Urinary bladder (tissue), 4 donors: ENCODE measurements around the gene THSD7B. TPM values are rescaled to one million over a fixed set of nuclear protein-coding genes. Genes with fewer than 3 reads are reported as not detected.
"Not testable (repeated sequence)": the region's sequence is repeated elsewhere in the genome, so short reads cannot be mapped to it uniquely, and the experiment has no call there.

Experiments
- DNase-seq: peaks from one replicate; pipeline ENCODE4 v3.0.0-alpha.2; 2015; ENCODE audit errors: extremely low spot score
- H3K27ac ChIP-seq: one replicate; pipeline ENCODE4 v1.5.1; 2013; ENCODE audit warnings: low read depth, mild to moderate bottlenecking, moderate library complexity
- H3K36me3 ChIP-seq: one replicate; pipeline ENCODE4 v1.6.1; 2013; ENCODE audit warnings: mild to moderate bottlenecking, moderate library complexity; ENCODE audit not compliant: insufficient read depth
- H3K4me1 ChIP-seq: one replicate; pipeline ENCODE4 v1.6.1; 2013; ENCODE audit warnings: mild to moderate bottlenecking, moderate library complexity; ENCODE audit not compliant: insufficient read depth
- H3K4me3 ChIP-seq: one replicate; pipeline ENCODE4 v1.5.1; 2013; ENCODE audit warnings: low read depth, low read length
- WGBS: extraction: QIAGEN DNeasy Blood & Tissue Kit; methylation state at CpG from one replicate; pipeline ENCODE4 v1.1.7; 2013; 5-methylcytosine and 5-hydroxymethylcytosine counted together
- polyA plus RNA-seq: library from polyadenylated mRNA; stranded (reverse); fragments of 200-250 nt; gene quantifications from one replicate; pipeline ENCODE4 v1.2.3, GENCODE V29; 2013
- total RNA-seq: library from RNA; depleted of rRNA; stranded (reverse); fragments of >200 nt; gene quantifications from one replicate; pipeline ENCODE4 v1.2.3, GENCODE V29; 2014
- donor health status: healthy with polysubstance abuse.
- donor health status: healthy.

The THSD7B gene
- total and polyA plus RNA-seq, 2 donors = 0.11 to 4.0 TPM

DNA sequence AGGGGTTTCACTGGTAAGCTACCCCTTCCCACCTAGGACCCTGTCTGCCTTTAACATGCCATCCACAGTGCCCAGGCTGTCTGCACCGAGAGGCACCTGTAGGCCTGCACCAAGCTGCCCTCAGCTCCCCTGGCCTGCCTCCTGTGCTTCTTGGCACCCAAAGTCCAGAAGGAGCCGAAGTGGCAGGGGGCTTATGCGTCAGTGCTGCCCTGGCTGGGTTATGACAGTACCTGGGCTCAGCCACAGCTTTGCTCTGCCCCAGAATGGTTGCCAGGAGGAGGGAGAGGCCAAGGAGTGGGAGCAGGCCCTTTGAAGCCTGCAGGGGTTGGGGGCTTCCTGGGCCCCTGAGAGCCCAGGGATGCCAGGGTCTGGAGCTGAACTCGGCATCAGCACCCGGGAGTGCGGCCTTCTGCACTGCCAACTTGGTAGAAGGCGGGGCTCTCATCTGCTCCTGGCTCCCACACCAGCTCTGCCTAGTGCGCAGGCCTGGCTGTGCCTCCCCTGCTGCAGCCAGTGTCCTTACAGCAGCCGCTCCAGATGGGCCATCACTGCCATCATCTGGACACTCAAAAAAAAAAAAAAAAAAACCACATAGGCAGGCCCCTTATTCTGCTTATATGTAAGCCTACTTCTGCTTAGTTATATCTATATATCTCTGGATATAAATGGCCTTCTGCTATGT is 155.4 kb downstream of the THSD7B start:
- WGBS = 77% methylated on average over 9 of the region's 9 CpGs
- DNase-seq = no peak
- H3K4me3 ChIP-seq = no peak overlapping the region
- H3K4me1 ChIP-seq = no peaks in the 10 kb centered on the region
- no peaks in the 10 kb centered on the region for H3K36me3 ChIP-seq
- H3K27ac ChIP-seq = no peak overlapping the region

GRCh38 chr2:136927156-136927555 is 161.8 kb downstream of the THSD7B start:
- Histone ChIP-seq H3K27ac (no peak overlapping the region), H3K4me3 (no peak overlapping the region), H3K4me1 (no peaks in the 10 kb centered on the region), H3K36me3 (no peaks in the 10 kb centered on the region)
- DNase-seq = no peak
- WGBS = 47% methylated on average over 3 of the region's 3 CpGs

- Histone ChIP-seq H3K4me1 (no peaks in the 10 kb centered on the region), H3K36me3 (no peaks in the 10 kb centered on the region), H3K27ac (no peak overlapping the region), H3K4me3 (no peak overlapping the region)
- DNase-seq = no peak
- 48% methylated on average over 2 of the region's 2 CpGs for WGBS
These were observed 164.2 kb downstream of the THSD7B start for GRCh38 chr2:136929531-136929930.

DNA sequence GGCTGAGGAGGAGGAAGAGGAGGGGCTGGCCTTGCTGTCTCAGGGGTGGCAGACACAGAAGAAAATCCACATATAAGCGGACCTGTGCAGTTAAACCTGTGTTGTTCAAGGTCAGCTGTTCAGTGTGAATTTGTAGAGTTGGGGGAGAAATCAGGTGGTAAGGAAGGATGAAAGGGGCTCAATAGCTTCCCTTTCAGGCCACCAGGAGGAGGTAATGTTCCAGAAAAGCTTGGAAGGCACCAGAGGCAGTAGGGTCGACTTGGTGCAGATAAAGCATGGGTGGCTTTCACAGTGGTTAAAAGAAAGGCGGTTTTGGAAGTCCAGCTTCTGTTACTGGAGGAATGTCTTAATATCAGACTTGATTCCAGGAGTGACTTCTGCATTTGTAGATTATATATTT is 167.4 kb downstream of the THSD7B start:
- Histone ChIP-seq H3K4me3 (no peak overlapping the region), H3K4me1 (no peaks in the 10 kb centered on the region), H3K27ac (no peak overlapping the region), H3K36me3 (no peaks in the 10 kb centered on the region)
- 46% methylated on average over 3 of the region's 3 CpGs for WGBS
- DNase-seq = no peak

- WGBS = 87% methylated on average over 1 of the region's 1 CpG
- no peaks in the 10 kb centered on the region for H3K4me1 ChIP-seq
- DNase-seq = no peak
- no peaks in the 10 kb centered on the region for H3K36me3 ChIP-seq
- no peak overlapping the region for H3K27ac ChIP-seq
- H3K4me3 ChIP-seq = no peak overlapping the region
These were observed 169.8 kb downstream of the THSD7B start for GRCh38 chr2:136935119-136935518.

GRCh38 chr2:136956050-136956449 is 190.7 kb downstream of the THSD7B start:
- Histone ChIP-seq H3K27ac (no peak overlapping the region), H3K4me3 (no peak overlapping the region), H3K36me3 (no peaks in the 10 kb centered on the region), H3K4me1 (no peaks in the 10 kb centered on the region)
- DNase-seq = no peak
- WGBS = 71% methylated on average over 1 of the region's 1 CpG

DNA sequence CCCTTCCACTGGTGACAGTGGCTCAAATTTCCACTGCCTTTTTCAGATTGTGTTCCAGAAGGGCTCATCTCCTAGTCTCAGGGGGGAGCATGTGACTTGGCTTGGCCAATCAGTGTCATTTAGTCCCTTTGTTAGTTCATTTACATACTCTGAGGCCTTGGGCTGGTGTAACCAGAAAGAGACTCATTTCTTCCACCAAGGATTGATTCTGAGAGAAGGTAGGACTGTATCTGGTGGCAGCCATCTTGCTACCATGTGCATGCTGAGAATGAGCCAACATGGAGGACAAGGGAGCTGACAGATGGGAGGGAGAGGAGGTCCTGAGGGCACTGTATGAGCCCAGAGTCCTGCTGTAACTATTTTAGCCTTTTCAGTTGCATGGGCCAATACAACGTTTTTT is 191.7 kb downstream of the THSD7B start:
- H3K27ac ChIP-seq = no peak overlapping the region
- no peak overlapping the region for H3K4me3 ChIP-seq
- 72% methylated on average over 1 of the region's 1 CpG for WGBS
- no peaks in the 10 kb centered on the region for H3K4me1 ChIP-seq
- DNase-seq = no peak
- H3K36me3 ChIP-seq = no peaks in the 10 kb centered on the region

DNA sequence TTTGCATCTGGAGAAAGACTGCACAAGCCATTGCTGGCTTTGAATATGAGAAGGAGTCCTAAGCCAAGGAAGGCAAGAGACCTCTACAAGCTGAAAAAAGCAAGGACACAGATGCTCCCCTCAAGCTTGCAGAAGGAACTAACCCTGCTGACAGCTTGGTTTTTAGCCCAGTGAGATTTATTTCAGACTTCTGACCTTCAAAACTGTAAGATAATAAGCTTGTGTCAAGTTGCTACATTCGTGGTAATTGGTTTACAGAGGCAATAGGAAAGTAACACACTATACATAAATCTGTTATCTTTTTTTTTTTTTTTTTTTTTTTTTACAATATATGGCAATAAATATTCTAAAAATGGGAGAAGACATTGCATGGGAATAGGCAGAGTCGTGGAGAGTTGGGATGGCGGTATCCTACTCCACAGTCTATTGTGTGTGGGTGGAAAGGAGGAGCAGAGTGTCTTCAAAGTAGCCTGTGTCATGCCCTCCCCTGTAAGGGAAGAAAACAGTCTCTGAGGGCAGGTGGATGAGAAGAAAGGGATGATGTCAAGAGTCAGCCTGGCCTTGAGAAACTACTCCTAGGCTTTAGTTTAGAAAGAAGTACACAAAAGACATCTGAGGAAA is 196.9 kb downstream of the THSD7B start:
- no peak overlapping the region for H3K4me3 ChIP-seq
- no peaks in the 10 kb centered on the region for H3K4me1 ChIP-seq
- no peak overlapping the region for H3K27ac ChIP-seq
- 61% methylated on average over 3 of the region's 3 CpGs for WGBS
- no peak for DNase-seq
- no peaks in the 10 kb centered on the region for H3K36me3 ChIP-seq

GRCh38 chr2:136966485-136966884 is 201.1 kb downstream of the THSD7B start:
- WGBS = 17% methylated on average over 5 of the region's 5 CpGs
- no peak overlapping the region for H3K27ac ChIP-seq
- H3K4me3 ChIP-seq = no peak overlapping the region
- H3K4me1 ChIP-seq = no peaks in the 10 kb centered on the region
- no peak for DNase-seq
- H3K36me3 ChIP-seq = no peaks in the 10 kb centered on the region

DNA sequence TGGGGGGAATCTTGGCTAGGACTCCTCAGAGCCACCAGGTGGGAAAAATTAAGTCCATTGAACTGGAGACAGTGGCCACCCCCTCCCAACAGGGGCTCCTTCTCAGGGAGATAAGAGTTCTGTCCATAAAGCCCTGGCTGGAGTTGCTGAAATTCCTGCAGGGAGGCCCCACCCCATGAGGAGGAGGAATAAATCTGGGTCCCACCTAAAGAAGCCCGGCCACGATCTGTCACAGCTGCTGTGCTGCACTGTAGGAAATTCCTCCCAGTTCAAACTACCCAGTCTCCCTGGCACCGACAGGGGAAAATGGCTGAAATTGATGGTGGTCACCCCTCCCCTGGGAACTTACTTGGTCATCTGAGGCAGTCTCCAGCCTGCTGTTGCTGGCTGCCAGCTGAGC is 215.0 kb downstream of the THSD7B start:
- no peaks in the 10 kb centered on the region for H3K4me1 ChIP-seq
- 63% methylated on average over 3 of the region's 3 CpGs for WGBS

DNA sequence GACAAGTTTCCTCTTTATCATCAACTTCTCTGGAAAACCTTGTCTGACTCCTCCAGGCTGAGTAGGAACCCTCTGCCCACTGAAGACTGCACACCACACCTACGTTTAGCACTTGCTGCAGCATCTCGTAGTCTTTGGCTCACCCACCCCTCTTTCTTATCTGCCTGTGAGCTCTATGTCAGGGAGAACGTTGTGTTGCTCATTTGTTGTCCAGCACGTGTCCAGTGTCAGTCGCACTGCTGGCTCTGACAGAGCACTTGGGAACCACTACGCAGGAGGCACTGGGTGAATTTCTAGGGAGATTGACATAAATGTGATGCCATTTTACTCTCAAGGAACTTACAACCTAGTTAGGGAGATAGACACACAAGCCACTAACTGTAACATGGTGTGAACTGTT is 216.3 kb downstream of the THSD7B start:
- not testable (repeated sequence) for DNase-seq, H3K36me3 ChIP-seq, H3K4me1 ChIP-seq, H3K27ac ChIP-seq, H3K4me3 ChIP-seq
- WGBS = 81% methylated on average over 6 of the region's 6 CpGs

More for the DNA sequence above, 215.0 kb downstream of the THSD7B start:
- H3K4me3 ChIP-seq = no peak overlapping the region
- DNase-seq = no peak
- H3K27ac ChIP-seq = no peak overlapping the region
- no peaks in the 10 kb centered on the region for H3K36me3 ChIP-seq

GRCh38 chr2:136985044-136985443 is 219.7 kb downstream of the THSD7B start:
- Histone ChIP-seq H3K36me3 (no peaks in the 10 kb centered on the region), H3K27ac (no peak overlapping the region), H3K4me3 (no peak overlapping the region), H3K4me1 (no peaks in the 10 kb centered on the region)
- 61% methylated on average over 4 of the region's 4 CpGs for WGBS
- no peak for DNase-seq

DNA sequence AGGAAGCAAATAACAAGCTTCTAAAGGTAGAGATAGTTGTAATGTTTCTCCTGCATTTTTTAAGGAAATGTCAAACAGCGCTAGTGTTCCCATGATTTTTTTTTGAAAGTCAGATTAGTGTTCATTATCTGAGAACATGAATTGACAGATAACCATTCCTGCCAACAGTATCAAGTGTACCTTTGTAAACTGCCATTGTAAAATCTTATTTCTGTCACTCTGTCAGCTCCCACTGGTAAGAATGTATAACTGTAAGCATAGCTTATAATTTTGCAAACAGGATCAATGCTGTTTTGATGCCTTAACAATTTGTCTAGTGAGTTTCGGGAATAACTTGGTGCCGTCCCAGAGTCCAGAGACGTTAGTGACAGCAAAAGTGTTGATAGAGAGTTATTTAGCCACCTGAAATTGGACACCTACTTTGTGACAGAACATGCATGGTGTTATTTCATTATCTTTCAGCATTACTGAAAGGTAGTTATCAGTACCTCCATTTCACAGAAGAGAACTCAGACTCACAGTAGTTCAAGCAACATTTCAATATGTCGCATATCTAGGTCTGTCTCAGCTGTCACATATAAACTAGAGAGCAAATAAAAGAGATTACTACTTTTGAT is 221.4 kb downstream of the THSD7B start:
- Histone ChIP-seq H3K27ac (no peak overlapping the region), H3K4me1 (no peaks in the 10 kb centered on the region), H3K36me3 (no peaks in the 10 kb centered on the region), H3K4me3 (no peak overlapping the region)
- 74% methylated on average over 5 of the region's 5 CpGs for WGBS
- no peak for DNase-seq

DNA sequence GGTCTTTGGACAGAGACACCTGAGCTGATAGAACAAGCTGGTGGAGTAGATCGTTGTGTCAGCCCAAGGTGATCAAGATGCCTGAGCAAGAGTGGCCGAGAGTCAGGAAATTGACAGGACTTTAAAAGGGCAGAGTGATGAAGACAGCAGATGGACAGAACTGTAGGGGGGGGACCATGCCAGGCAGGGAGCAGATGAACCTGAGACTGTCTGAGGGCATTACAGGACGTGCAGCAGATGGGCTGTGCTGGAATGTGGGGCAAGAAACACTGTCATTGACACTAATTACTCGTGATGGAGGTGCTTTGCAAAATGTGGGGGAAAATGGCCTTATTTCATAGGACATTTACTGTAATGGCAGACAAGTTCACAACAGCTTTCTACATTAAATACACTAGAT is 225.0 kb downstream of the THSD7B start:
- no peaks in the 10 kb centered on the region for H3K4me1 ChIP-seq
- H3K36me3 ChIP-seq = no peaks in the 10 kb centered on the region
- no peak overlapping the region for H3K27ac ChIP-seq
- no peak for DNase-seq
- H3K4me3 ChIP-seq = no peak overlapping the region
- 67% methylated on average over 4 of the region's 4 CpGs for WGBS
